ENCODE results near the gene POU2AF2. TPM values are rescaled to one million over a fixed set of nuclear protein-coding genes. Genes with fewer than 3 reads are reported as not detected.

Gene POU2AF2
- total and polyA plus RNA-seq, 2 of the 8 experiments (the other 6 are each of a cell fraction or from before 2014, with no cell fraction given): not detected

GRCh38 chr11:111205632-111206385 lies 39.7 kb upstream of the POU2AF2 start (continued):
- TF ChIP-seq SIRT6 (IDR thresholded peaks at IDR 0.05; ENCODE audit: low read length): no peak
- no peak for TF ChIP-seq CTCF (IDR thresholded peaks at IDR 0.05; ENCODE audit: control extremely low read depth in 1 of 3, insufficient read depth in 1 of 3, low read depth in 1 of 3, low read length in 3 of 3)
- no peak for TF ChIP-seq ATF3 (IDR thresholded peaks at IDR 0.05; ENCODE audit: insufficient read depth, low read depth, low read length)
- no peak for TF ChIP-seq KDM5A (IDR thresholded peaks at IDR 0.05; ENCODE audit: low read length)

Data from H1 (cell line).